Measurements from ENCODE around the gene PRKCH. TPM values are rescaled to one million over a fixed set of nuclear protein-coding genes. Genes with fewer than 3 reads are reported as not detected.

Gene PRKCH
- 21.2 TPM for polyA plus RNA-seq (ENCODE audit: insufficient read length)
- long read RNA-seq, donor 1 = 0 reads
- long read RNA-seq, donor 2, partial matches to known transcripts = 0 of 3 reads
- long read RNA-seq, donor 2, other reads (novel, unspliced or antisense) = 0 of 3 reads
- long read RNA-seq, donor 3, partial matches to known transcripts = 0 of 1 reads
- long read RNA-seq, donor 3, other reads (novel, unspliced or antisense) = 0 of 1 reads
- long read RNA-seq, donor 4 = 0 reads
- long read RNA-seq, donor 5, transcript PRKCH-201 (14 exons, 3,582 nt) = major isoform, 6 of 6 reads
- long read RNA-seq, donor 5, partial matches to known transcripts = 0 of 6 reads
- long read RNA-seq, donor 5, other reads (novel, unspliced or antisense) = 0 of 6 reads
- long read RNA-seq, donor 6, partial matches to known transcripts = 0 of 1 reads
- long read RNA-seq, donor 6, other reads (novel, unspliced or antisense) = 0 of 1 reads
- long read RNA-seq, donor 7, transcript PRKCH-201 (14 exons, 3,582 nt) = major isoform, 5 of 5 reads
- long read RNA-seq, donor 7, partial matches to known transcripts = 0 of 5 reads
- long read RNA-seq, donor 7, other reads (novel, unspliced or antisense) = 0 of 5 reads
- long read RNA-seq, donor 8, partial matches to known transcripts = 0 of 2 reads
- long read RNA-seq, donor 8, other reads (novel, unspliced or antisense) = 0 of 2 reads

DNA sequence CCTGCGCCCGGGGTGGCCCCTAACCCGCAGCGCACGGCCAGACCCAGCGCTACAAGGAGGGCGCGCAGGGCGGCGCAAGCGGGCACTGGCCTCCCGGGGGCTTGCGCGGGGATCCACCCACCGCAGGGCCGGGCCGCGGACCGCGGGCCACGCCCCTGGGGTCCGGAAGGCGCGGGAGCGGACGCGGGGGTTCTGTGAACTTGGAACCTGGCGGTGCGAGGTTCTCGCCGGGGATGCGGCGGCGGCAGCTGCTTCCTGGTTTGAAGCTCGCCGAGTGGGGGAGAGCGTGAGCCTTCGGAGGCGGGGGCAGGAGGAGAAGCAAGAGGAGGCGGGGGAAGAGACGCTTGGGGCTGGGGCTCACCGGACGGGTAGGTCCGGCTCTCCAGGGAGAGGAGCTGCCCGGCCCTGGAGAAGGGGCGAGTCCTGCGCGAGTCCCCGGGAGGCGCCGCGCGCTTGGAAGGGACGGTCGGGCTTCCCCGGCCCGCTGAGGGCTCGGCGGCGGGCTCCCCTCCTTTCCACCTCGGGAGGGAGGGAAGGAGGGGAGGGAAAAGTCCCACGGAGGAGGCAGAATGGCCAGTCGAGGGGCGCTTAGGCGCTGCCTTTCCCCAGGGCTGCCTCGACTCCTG, at the start of gene PRKCH:
Gene PRKCH, plus strand, starts transcription at position 195 of the 626 bp plus-strand sequence. CDS start 523 bp downstream, outside the sequence.
- DNase-seq = peak; percentile 56

DNA sequence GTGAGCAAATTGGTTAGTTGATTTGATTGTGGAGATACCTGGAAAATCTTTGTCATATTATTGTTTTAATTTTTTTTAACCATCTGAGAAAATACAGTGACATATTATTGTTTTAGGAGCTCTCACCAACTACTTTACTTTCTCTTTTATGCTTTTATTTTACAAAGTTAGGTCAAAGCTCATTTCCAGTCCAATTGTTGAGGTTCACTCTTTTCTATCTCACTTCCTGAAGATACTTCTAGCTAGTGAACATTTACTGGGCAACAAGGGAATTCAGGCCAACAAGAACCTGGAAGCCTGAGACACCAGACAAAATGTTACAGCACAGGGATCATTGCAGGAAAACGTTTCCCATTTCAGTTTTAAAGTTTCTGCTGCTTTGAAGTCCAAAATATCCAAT, 44.1 kb upstream of the PRKCH start:
- DNase-seq = no peak

DNA sequence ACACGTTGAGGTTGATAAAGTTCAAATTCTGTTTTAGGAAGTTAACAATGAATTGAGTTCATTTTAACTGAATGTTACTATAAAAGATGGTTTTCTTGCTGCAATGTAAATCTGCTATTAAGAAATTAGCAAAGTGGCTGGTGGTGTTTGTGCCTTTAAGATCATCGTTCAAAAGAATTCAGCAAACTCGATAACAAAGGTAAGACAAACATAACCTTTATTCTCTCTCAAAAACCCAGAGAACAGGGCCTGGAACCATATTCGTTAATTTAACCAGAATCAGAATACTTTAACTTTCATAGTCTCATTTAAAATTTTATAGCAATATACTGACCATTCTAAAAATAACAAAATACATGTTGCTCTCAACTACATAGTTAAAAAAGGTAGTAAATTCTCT, 43.6 kb upstream of the PRKCH start:
- no peak for DNase-seq

DNA sequence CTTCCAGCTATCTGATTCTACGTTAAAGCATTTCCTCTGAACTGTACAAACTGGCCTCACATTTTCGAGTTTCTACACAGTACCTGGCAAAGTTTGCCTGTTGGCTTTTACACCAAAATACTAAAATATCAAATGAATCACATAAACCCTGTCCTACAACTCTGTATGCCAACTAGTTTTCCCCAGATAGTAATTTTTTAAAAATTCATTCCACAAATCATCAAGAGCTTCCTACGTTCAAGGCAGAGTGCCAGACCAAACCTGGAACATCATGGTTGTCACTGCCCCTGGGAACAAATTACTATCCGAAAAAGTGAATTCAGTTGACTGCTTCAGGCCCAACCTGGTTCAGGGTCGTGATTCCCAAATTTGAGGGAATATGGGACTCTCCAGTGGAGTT, 42.3 kb upstream of the PRKCH start:
- DNase-seq = no peak

DNA sequence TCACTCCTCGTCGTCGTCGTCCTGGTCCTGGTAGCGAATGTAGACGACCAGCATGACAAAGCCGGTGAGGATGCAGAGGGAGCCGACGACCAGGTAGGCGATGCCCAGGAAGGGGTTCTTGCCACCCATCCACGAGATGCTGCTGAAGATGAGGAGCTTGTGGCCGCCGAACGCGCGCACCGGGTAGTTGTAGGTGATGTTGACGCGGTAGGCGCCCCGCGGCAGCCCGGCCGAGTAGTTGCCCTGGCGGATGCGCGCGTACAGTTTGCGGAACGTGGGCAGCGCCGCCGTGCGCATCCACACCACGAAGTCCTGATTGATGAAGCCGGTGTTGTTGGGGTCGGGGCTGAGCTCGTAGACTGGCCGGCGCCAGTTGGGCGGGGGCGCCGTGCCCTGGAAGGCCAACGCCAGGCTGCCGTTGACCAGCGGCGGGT, 41.3 kb upstream of the PRKCH start:
- DNase-seq = no peak

DNA sequence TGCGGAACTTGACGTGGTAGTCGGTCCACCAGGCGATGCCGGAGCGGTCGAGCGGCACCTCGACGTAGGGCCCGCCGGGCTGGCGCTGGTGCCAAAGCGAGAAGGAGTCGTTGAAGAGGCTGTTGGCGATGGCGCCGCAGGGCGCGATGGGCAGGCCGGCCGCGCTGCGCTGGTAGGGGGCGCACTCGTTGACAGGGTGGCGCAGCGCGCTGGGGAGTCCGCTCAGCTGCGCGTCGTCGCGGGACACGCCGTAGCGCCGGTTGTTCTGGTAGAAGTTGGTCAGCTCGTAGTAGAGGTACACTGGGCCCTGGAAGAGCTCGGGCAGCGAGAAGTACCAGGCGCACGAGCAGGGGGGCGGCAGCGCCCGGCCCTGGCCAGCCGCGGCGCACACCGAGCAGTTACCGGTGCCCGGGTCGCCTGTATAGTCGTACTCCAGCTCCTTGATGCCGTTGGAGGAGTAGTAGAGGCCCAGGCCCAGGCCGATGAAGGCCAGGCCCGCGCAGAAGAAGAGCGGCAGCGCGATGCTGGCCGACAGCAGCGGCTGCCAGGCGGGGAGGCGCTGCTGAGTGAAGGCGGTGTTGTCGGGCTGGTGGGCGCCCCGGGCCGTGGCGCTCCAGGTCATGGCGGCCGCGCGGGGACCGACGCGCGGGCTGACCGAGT, 40.7 kb upstream of the PRKCH start:
- no peak for DNase-seq

DNA sequence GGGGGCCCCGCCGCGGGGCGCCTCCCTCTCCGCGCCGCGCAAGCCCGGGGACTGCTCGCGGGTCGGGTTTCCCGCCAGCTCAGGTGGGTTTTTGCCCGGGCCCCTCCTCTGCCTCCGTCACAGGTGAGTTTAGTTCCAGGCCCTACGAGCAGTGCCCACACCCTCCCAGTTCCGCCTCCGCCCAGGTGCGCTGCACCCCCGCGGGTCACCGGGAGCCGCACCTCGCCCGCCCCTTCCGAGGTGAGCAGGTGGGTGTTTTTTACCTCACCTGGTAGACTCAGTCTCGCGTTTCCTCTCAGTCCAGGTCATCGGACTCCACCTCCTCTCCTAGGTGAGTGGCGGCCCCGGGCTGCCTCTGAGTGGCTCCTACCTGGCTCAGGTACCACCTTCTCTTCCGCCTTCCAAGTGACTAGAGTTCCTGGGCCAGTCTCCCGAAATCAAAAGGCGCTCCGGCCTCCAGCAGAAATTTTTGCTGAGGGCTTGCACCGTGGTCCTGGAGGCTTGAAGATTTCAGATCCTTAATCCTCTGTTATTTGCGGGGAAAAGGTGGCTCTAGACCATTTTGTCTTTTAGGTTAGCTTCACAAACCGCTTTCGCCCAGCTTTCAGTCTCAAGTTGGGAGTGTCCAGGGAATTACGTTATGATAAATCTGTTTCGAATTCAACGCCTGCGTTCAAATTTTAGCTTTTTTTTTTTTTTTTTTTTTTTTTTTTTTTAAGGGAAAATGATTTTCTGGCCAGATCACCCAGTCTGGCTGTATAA, 40.0 kb upstream of the PRKCH start, which contains the start of gene TMEM30B:
Gene TMEM30B, minus strand, starts transcription at position 153 of the 762 bp plus-strand sequence. CDS start 191 bp downstream, outside the sequence.
- DNase-seq = no peak

DNA sequence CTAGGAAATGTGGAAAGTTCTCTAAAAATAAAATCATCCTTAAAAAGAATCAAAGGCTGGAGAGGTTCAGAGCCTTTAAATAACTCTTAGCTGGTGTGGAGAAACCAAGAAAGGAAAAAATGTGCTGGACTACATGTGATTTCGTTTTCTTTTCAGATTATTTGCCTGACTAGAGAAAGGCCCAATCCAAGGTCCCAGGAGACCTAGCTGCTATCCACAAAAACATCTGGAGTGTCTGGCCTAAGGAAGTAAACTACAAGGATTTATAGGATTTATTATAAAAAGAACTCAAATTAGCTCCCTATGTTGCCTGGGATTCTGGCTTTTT, 39.5 kb upstream of the PRKCH start:
- DNase-seq = no peak

DNA sequence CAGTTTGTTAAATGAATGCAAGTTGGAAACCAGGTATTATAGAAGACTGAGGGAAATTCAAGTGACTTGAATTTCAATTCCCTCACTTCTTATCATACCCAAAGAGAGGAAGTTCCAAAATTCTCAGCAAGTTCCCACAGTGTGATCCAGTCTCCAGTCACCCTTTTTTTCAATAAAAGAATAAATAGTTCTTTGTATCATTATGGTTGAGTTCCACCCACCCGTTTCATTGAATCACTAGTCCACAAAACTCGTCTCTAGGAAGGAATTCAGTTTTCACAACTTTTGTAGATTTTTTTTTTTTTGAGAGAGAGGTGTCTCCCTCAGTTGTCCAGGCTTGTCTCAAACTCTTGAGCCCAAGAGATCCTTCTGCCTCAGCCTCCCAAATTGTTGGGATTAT, 38.6 kb upstream of the PRKCH start:
- DNase-seq = no peak

DNA sequence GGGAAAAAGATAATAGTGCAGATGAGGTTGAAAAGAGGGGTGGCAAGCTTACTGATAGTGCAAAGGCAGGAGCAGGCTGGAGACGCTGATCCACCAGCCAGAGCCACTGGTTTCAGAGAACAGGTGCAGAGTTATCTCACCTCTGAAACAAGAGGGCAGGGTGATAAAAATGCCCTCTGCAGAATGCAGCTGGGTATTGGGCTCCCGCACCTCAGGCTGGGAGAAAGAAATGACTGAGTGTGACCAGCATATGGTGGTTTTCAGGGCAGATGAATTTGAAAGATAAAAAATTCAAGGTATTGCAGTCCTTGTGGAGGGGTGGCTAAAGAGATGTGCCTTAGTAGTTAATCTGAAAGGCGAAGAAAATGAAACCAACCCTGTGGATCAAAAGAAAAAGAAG, 37.4 kb upstream of the PRKCH start:
- no peak for DNase-seq

DNA sequence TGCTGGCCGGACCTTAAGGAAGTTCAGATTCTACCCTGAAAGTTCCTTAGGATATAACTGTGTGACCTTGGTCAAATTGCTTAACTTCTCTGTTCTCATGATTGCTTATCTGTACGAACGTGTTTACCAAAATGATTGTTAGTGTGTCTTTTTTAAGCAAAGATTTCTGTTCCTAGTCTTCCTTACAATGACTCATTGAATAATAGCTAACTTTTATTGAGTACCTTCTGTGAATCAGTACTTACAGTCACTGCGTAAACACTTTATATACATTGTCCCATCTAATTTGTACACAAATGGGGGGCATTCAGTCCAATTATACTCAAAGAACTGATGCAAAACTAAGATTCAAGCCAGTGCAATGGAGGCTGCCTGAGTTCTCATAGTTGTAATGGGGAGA, 36.0 kb upstream of the PRKCH start:
- DNase-seq = no peak

DNA sequence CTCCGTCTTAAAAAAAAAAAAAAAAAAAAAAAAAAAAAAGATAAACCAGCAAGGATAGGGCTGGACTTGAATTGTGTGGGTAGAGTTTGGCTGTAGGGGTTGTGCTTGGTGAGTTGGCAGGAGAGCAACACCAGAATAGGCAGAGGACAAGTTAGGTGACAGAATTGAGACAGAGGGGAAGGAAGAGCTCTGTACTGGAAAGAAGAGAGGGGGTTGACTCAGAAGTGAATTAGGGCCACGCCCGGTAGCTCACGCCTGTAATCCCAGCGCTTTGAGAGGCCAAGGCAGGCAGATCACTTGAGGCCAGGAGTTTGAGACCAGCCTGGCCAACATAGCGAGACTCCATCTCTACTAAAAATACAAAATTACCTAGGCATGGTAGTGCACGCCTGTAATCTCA, 34.2 kb upstream of the PRKCH start:
- no peak for DNase-seq

DNA sequence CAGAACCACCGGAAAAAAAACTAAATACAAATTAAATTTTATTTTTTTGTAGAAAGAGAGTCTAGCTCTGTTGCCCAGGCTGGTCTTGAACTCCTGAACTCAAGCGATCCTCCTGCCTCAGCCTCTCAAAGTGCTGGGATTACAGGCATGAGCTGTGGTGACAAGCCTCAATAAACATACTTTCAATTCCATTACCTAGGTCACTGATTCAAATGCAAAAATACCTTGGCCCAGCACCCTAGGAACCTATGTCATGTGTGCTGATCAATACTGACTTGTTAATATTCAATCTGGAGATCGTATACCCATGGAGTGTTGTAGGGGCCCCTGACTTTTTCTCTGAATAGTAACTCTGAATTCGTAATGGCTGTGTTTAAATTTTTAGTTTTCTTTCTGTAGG, 33.2 kb upstream of the PRKCH start:
- DNase-seq = no peak

DNA sequence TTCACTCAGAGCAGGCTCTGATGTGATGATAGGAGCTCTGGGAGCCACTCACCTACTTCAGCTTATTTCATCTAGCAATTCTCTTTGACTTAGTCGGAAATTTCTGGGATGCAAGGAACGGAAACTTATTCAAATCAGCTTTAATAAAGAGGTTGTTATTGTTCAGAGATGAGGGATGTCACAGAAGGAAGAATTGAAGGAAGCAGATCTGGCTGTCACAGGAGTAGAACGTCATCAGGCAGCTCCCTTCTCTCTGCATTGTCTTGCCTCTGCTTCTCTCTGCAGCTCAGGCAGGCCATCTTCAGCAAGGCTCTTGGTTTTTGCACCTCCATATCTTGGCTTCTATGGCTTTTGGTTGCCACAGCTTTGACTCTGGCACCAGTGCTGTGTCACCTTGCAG, 32.7 kb upstream of the PRKCH start:
- no peak for DNase-seq

DNA sequence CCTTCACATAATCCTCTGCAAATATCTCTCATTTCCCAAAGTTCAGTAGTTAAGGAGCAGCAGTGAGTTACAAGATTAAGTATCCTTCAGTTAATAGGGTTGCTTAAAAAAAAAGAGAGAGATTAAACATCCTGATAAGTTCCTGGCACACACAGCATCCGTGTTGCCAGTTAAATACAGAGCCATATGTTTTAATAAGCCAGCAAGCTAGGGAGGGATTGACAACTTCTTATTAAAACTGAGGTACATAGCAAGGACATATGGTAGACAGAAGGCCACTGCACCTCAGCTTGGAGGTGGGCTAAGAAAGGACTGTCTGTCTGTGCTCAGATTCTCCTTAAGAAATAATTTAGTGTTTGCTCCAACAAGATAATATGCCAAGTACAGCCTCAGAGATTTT, 30.7 kb upstream of the PRKCH start:
- DNase-seq = no peak

DNA sequence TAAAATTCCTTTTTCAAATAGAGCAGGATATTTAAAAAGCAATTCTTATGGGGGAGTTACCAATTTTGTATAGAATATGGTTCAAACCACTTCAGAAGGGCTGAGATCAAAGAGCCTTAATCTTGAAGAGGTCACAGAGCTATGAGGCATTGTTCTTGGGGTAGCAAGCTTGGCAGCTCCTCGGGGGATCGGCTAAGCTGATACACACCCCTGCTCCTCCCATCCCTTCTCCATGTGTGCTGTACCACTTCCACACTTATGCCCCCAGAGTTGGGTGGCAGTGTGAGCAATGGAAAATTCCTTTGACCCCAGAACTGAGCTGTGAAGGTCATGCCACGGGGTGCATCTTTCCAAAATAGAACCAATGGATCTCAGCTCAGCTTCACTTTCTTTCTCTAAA, 25.2 kb upstream of the PRKCH start:
- no peak for DNase-seq

DNA sequence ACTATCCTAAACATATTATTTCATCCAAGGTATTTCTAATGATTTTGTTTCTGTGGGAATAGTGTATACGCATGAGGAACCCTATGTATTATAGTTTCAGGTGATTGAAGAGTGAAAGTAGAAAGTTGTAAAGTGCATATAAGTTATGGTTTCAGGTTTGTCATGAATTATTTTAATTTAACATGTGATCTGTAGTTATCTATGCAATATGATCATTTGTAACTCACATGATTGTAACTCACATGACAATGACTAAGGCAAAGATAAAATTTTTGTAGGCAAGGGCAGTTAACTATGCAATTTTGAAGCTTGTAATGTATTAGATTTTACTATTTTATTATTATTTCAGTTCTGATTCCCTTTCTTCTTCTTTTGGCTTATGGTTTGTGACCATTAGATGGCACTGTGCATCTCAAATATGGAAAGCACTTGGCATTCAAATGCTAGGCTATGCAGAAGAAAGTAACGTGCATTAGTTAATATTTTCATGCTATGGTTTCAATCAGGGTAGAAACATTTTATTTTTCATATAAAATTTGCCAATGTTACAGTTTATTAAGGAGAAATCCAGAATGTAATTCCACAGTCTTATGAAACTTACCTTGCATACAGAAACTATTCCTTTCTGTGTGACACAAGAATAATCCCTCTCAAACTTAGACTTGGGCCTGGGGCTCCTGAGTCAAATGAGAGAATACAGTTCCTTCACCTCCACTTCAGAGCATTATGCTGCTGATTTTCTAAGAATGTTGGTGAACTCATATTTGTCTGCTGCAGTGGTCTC, 24.5 kb upstream of the PRKCH start:
- DNase-seq = no peak

DNA sequence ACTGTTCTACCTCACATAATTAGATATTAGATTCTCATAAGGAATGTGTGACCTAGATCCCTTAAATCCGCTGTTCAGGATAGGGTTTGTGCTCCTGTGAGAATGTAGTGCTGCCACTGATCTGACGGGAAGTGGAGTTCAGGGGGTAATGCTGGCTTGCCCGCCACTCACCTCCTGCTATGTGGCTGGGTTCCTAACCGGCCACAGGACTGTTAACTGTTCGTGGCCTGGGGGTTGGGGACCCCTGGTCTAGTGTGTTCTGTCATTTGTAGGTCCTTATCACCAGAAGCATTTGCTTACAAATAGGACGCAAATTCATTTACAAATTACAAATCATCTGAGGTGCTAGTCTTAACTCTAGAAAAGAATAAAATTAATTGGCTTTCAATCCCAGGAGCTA, 23.8 kb upstream of the PRKCH start:
- no peak for DNase-seq

DNA sequence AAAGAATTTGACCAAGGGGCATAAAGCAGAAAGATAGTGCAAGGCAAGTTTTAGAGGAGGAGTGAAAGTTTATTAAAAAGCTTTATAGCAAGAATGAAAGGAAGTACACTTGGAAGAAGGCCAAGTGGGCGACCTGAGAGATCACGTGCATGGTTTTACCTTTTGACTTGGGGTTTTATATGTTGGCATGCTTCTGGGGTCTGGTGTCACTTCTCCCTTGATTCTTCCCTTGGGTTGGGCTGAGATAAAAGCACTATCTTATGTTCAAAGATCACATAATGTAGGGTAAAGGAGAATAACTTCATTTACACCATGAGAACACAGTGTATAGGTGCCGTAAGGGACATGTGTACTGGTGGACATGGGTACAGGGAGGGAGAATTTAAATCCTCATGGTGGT, 22.6 kb upstream of the PRKCH start:
- no peak for DNase-seq

DNA sequence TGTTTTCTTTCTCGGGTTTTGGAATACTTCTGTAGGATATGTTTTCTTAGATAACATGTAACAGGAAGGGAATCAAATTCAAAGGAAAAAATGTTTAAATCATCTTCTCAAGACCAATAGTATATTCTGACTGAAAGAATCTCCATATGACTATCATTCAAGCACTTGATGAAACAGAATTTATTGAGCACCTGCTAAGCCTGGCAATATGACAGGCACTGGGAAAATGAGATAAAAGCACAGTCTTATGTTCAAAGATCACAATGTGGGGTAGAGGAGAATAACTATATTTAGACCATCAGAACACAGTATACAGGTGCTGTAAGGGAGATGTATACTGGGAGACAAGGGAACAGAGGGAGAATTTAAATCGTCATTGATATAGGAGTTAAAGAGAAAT, 21.2 kb upstream of the PRKCH start:
- no peak for DNase-seq

DNA sequence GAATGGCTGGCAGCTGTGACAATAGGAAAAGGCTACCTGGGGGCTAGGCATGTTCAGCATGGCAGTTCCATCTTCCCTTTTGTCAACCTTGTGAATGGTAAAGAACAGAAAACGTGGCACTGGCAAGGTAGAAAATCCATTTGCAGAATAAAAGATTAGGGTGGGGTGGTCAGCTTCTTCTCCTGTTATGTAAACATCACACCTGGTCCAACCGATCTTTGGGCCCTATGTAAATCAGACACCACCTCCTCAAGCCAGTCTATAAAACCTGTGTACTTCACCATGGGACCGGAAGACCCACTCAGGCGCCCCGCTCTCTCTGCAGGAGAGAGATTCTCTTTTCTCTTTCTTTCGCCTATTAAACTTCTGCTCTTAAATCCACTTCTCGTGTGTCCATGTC, 20.6 kb upstream of the PRKCH start:
- DNase-seq = no peak
